H9 (cell line): ENCODE measurements around the gene DCHS2. TPM values are rescaled to one million over a fixed set of nuclear protein-coding genes. Genes with fewer than 3 reads are reported as not detected.

Experiments
- DNase-seq: peaks from one replicate; pipeline ENCODE4 v3.0.0-alpha.2; 2017
- H2AFZ ChIP-seq: one replicate; pipeline ENCODE4 v1.6.1; 2013; ENCODE audit warnings: mild to moderate bottlenecking, low read length, control low read depth, moderate library complexity
- H2AK5ac ChIP-seq: 2 replicates; pipeline ENCODE4 v1.6.1; 2013; ENCODE audit warnings: low read length, control low read depth, mixed read lengths; ENCODE audit not compliant: insufficient read length
- H2BK120ac ChIP-seq: one replicate; pipeline ENCODE4 v1.6.1; 2013; ENCODE audit warnings: low read depth, mild to moderate bottlenecking, low read length, control low read depth, inconsistent platforms; ENCODE audit not compliant: poor library complexity, severe bottlenecking
- H2BK12ac ChIP-seq: 2 replicates; pipeline ENCODE4 v1.6.1; 2013; ENCODE audit warnings: low read length, control low read depth, mixed read lengths, low read depth; ENCODE audit not compliant: insufficient read length
- H2BK15ac ChIP-seq: 2 replicates; pipeline ENCODE4 v1.6.1; 2013; ENCODE audit warnings: low read depth, low read length, control low read depth
- H2BK20ac ChIP-seq: one replicate; pipeline ENCODE4 v1.6.1; 2013; ENCODE audit warnings: low read depth, mild to moderate bottlenecking, low read length, control low read depth, inconsistent platforms; ENCODE audit not compliant: poor library complexity, severe bottlenecking
- H2BK5ac ChIP-seq: 2 replicates; pipeline ENCODE4 v1.6.1; 2013; ENCODE audit warnings: low read length, control low read depth, mixed read lengths; ENCODE audit not compliant: insufficient read length
- H3K14ac ChIP-seq: 2 replicates; pipeline ENCODE4 v1.6.1; 2013; ENCODE audit warnings: low read length, control low read depth; ENCODE audit not compliant: insufficient read depth
- H3K18ac ChIP-seq: 2 replicates; pipeline ENCODE4 v1.6.1; 2013; ENCODE audit warnings: low read depth, mild to moderate bottlenecking, mixed read lengths, low read length, control low read depth; ENCODE audit not compliant: insufficient read length
- H3K23ac ChIP-seq: 2 replicates; pipeline ENCODE4 v1.6.1; 2013; ENCODE audit warnings: low read length, control low read depth, mixed read lengths, low read depth; ENCODE audit not compliant: insufficient read length
- H3K23me2 ChIP-seq: 2 replicates; pipeline ENCODE4 v1.6.1; 2013; ENCODE audit warnings: low read depth, mild to moderate bottlenecking, mixed read lengths, low read length, control low read depth; ENCODE audit not compliant: insufficient read length, poor library complexity, severe bottlenecking
- H3K27ac ChIP-seq: 2 replicates; pipeline ENCODE4 v1.5.1; 2013; ENCODE audit warnings: low read length, control low read depth, mixed read lengths, low read depth; ENCODE audit not compliant: insufficient read length
- H3K27me3 ChIP-seq: 2 replicates; pipeline ENCODE4 v1.6.1; 2013; ENCODE audit warnings: low read length, control low read depth, inconsistent platforms; ENCODE audit not compliant: insufficient read depth
- H3K4ac ChIP-seq: 2 replicates; pipeline ENCODE4 v1.6.1; 2013; ENCODE audit warnings: low read depth, mild to moderate bottlenecking, control low read depth, inconsistent platforms, low read length, moderate library complexity
- H3K4me1 ChIP-seq: 2 replicates; pipeline ENCODE4 v1.6.1; 2013; ENCODE audit warnings: low read length, control low read depth, inconsistent platforms; ENCODE audit not compliant: insufficient read depth
- H3K4me2 ChIP-seq: 2 replicates; pipeline ENCODE4 v1.6.1; 2013; ENCODE audit warnings: low read length, control low read depth, mixed read lengths; ENCODE audit not compliant: insufficient read length, insufficient read depth
- H3K56ac ChIP-seq: 2 replicates; pipeline ENCODE4 v1.6.1; 2013; ENCODE audit warnings: low read depth, mild to moderate bottlenecking, mixed read lengths, low read length, control low read depth; ENCODE audit not compliant: insufficient read length
- H3K79me1 ChIP-seq: 2 replicates; pipeline ENCODE4 v1.6.1; 2013; ENCODE audit warnings: low read depth, mild to moderate bottlenecking, moderate library complexity, low read length, control low read depth, inconsistent platforms; ENCODE audit not compliant: insufficient read depth, poor library complexity, severe bottlenecking
- H3K79me2 ChIP-seq: 2 replicates; pipeline ENCODE4 v1.6.1; 2013; ENCODE audit warnings: low read length, control low read depth, inconsistent platforms; ENCODE audit not compliant: insufficient read depth
- H3K9ac ChIP-seq: 2 replicates; pipeline ENCODE4 v1.6.1; 2013; ENCODE audit warnings: low read length, control low read depth, mixed read lengths; ENCODE audit not compliant: insufficient read length; ENCODE audit errors: extremely low read depth
- H3K9me3 ChIP-seq: one replicate; pipeline ENCODE4 v1.6.1; 2013; ENCODE audit warnings: low read depth, low read length, inconsistent platforms; ENCODE audit not compliant: control insufficient read depth
- H3T11ph ChIP-seq: one replicate; pipeline ENCODE4 v1.6.1; 2013; ENCODE audit warnings: mild to moderate bottlenecking, low read length, control low read depth, inconsistent platforms
- H4K20me1 ChIP-seq: one replicate; pipeline ENCODE4 v1.6.1; 2013; ENCODE audit not compliant: control insufficient read depth, insufficient read length, insufficient read depth
- H4K5ac ChIP-seq: 2 replicates; pipeline ENCODE4 v1.6.1; 2013; ENCODE audit warnings: low read depth, mild to moderate bottlenecking, mixed read lengths, low read length, control low read depth; ENCODE audit not compliant: insufficient read length
- H4K8ac ChIP-seq: replicated peaks from 2 replicates; pipeline ENCODE4 v1.6.1; 2013; ENCODE audit warnings: low read length, control low read depth, mixed read lengths, low read depth; ENCODE audit not compliant: insufficient read length
- H4K91ac ChIP-seq: 2 replicates; pipeline ENCODE4 v1.6.1; 2013; ENCODE audit warnings: low read depth, mild to moderate bottlenecking, moderate library complexity, mixed read lengths, low read length, control low read depth; ENCODE audit not compliant: insufficient read length
- H3K27ac Mint-ChIP-seq, 3 experiments: 2 replicates in 2 of 3; 3 replicates in 1 of 3; pipeline ENCODE4 v1.8.0; 2020 to 2021; ENCODE audit warnings: mixed read lengths in 3 of 3, mild to moderate bottlenecking in 1 of 3, moderate library complexity in 1 of 3
- H3K27me3 Mint-ChIP-seq: 2 replicates; pipeline ENCODE4 v1.8.0; 2021; ENCODE audit warnings: low read depth, mild to moderate bottlenecking, moderate library complexity, mixed read lengths
- H3K36me3 Mint-ChIP-seq, 3 experiments: 2 replicates in 2 of 3; 3 replicates in 1 of 3; pipeline ENCODE4 v1.8.0; 2020 to 2021; ENCODE audit warnings: low read depth in 3 of 3, mixed read lengths in 3 of 3; ENCODE audit not compliant: insufficient read depth in 1 of 3
- H3K4me1 Mint-ChIP-seq, 2 experiments: 2 replicates each; pipeline ENCODE4 v1.8.0; 2020; ENCODE audit warnings: mixed read lengths in 2 of 2
- H3K4me3 Mint-ChIP-seq, 2 experiments: 2 replicates in 1 of 2; 3 replicates in 1 of 2; pipeline ENCODE4 v1.8.0; 2020 to 2021; ENCODE audit warnings: mild to moderate bottlenecking in 2 of 2, mixed read lengths in 2 of 2, moderate library complexity in 1 of 2
- H3K9me3 Mint-ChIP-seq, 2 experiments: 2 replicates in 1 of 2; 3 replicates in 1 of 2; pipeline ENCODE4 v1.8.0; 2020; ENCODE audit warnings: mild to moderate bottlenecking in 2 of 2, mixed read lengths in 2 of 2, moderate library complexity in 1 of 2
- WGBS: extraction: QIAGEN DNeasy Blood & Tissue Kit; methylation state at CpG from one replicate; pipeline ENCODE4 v1.1.7; 2013; ENCODE audit warnings: missing lambda C conversion rate, low lambda C conversion rate, mixed read lengths; ENCODE audit not compliant: insufficient read length; ENCODE audit errors: extremely low coverage; 5-methylcytosine and 5-hydroxymethylcytosine counted together
- total RNA-seq: library from RNA; stranded (reverse); gene quantifications from 2 replicates; pipeline ENCODE4 v1.2.1, GENCODE V29; 2021
- TF ChIP-seq, protein P1 (sequence below): fragments of 200-600 bp; sonication (generic); conservative IDR thresholded peaks from 3 replicates; pipeline ENCODE4 v1.8.0; 2021; ENCODE audit warnings: antibody characterized with exemption, mild to moderate bottlenecking

DCHS2 gene
- total RNA-seq, 1 experiment from 2014 or later: 0.57 TPM

DNA sequence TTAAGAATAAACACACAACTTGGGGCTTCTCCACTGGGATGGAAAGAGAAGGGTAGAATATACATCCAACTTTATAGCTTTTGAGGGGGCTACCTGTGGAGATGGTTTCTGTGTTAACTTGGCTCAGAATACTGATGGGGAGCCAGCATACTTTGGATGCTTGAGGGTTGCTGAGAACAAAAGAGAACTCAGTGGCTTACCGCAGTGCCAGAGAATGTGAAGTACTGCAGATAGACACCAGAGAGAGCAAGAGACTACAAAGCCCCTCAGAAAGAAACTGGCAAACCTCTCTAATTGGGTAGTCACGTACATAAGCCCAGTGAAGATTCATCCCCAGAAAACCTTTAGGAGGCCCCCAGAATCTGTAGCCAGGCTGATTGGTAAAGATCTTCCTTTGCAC is 214.4 kb downstream of the DCHS2 start:
- Histone ChIP-seq H2AFZ (no peak overlapping the region), H2BK20ac (no peak overlapping the region), H3K9me3 (no peaks in the 10 kb centered on the region), H2BK12ac (no peak overlapping the region), H3K27me3 (no peaks in the 10 kb centered on the region), H3T11ph (no peak overlapping the region), H4K5ac (no peak overlapping the region), H4K8ac (no peak overlapping the region), H3K4ac (no peak overlapping the region), H2BK120ac (no peak overlapping the region), H3K27ac (no peak overlapping the region), H3K14ac (no peak overlapping the region), H2BK15ac (no peak overlapping the region), H4K91ac (no peak overlapping the region), H3K56ac (no peak overlapping the region), H4K20me1 (no peaks in the 10 kb centered on the region), H3K23me2 (no peaks in the 10 kb centered on the region), H3K79me2 (no peaks in the 10 kb centered on the region), H2BK5ac (no peak overlapping the region), H3K9ac (no peak overlapping the region), H3K23ac (no peak overlapping the region), H3K4me2 (no peak overlapping the region), H2AK5ac (no peak overlapping the region), H3K18ac (no peak overlapping the region), H3K79me1 (no peaks in the 10 kb centered on the region), H3K4me1 (peaks cover 7% of the 10 kb centered on the region; the same call in 1 of the 2 replicates)
- Mint-ChIP-seq H3K4me3 (no peak overlapping the region), H3K27me3 (no peaks in the 10 kb centered on the region), H3K27ac (peak overlapping the region; percentile 19 to 84 (median 76); a peak in 4 of 7 replicates), H3K36me3 (peaks cover 0 to 11% (median 5%) of the 10 kb centered on the region in 3 experiments; a peak in 6 of 7 replicates), H3K4me1 (peaks cover 24 to 33% of the 10 kb centered on the region in 2 experiments), H3K9me3 (peaks cover 5 to 11% of the 10 kb centered on the region in 2 experiments)
- no CpG with 5 or more reads among the region's 2 CpGs for WGBS
- TF ChIP-seq, protein P1, sequence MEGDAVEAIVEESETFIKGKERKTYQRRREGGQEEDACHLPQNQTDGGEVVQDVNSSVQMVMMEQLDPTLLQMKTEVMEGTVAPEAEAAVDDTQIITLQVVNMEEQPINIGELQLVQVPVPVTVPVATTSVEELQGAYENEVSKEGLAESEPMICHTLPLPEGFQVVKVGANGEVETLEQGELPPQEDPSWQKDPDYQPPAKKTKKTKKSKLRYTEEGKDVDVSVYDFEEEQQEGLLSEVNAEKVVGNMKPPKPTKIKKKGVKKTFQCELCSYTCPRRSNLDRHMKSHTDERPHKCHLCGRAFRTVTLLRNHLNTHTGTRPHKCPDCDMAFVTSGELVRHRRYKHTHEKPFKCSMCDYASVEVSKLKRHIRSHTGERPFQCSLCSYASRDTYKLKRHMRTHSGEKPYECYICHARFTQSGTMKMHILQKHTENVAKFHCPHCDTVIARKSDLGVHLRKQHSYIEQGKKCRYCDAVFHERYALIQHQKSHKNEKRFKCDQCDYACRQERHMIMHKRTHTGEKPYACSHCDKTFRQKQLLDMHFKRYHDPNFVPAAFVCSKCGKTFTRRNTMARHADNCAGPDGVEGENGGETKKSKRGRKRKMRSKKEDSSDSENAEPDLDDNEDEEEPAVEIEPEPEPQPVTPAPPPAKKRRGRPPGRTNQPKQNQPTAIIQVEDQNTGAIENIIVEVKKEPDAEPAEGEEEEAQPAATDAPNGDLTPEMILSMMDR: peak; percentile 63
- DNase-seq: peak; percentile 81
